Measurements from ENCODE around the gene RBPJL. TPM values are rescaled to one million over a fixed set of nuclear protein-coding genes. Genes with fewer than 3 reads are reported as not detected.

The RBPJL gene
- total and polyA plus RNA-seq, 2 of the 8 experiments (the other 6 are each of a cell fraction or from before 2014, with no cell fraction given): 0.67 to 1.3 TPM

- Histone ChIP-seq H3K27ac (ENCODE audit: low read depth, low read length) (no peak overlapping the region), H4K8ac (ENCODE audit: extremely low read depth, insufficient read depth, low read length) (no peak overlapping the region), H3K79me2 (ENCODE audit: control insufficient read depth in 1 of 2, insufficient read depth in 2 of 2, low read length in 2 of 2) (no peaks in the 10 kb centered on the region), H3K9ac (replicated peaks in 1 of 4; ENCODE audit: extremely low read depth in 1 of 4, low read depth in 3 of 4, low read length in 3 of 4) (peak overlapping the region in 1 of 4 experiments; percentile 22; a peak in 1 of 7 replicates), H3K18ac (ENCODE audit: extremely low read depth, low read length) (no peak overlapping the region), H2BK12ac (ENCODE audit: low read depth, low read length) (no peak overlapping the region), H3K27me3 (replicated peaks in 1 of 4; ENCODE audit: control insufficient read depth in 3 of 4, extremely low read depth in 1 of 4, insufficient read depth in 3 of 4, low read length in 3 of 4) (no peaks in the 10 kb centered on the region), H2BK120ac (replicated peaks; ENCODE audit: low read depth, low read length) (no peak overlapping the region), H3K4me1 (replicated peaks in 1 of 4; ENCODE audit: control insufficient read depth in 3 of 4, insufficient read depth in 4 of 4, low read length in 3 of 4) (peaks cover 2 to 11% (median 7%) of the 10 kb centered on the region in 4 experiments; a peak in 4 of 7 replicates), H3K23me2 (ENCODE audit: low read depth, low read length) (peaks cover 4% of the 10 kb centered on the region), H4K5ac (ENCODE audit: insufficient read length, low read depth, low read length) (no peak overlapping the region), H3K56ac (replicated peaks; ENCODE audit: insufficient read length, low read depth, low read length) (no peak overlapping the region), H3K23ac (ENCODE audit: insufficient read length) (no peak overlapping the region), H3K4ac (replicated peaks; ENCODE audit: insufficient read length, low read depth, low read length) (no peak overlapping the region), H2BK5ac (ENCODE audit: low read depth, low read length) (no peak overlapping the region), H3K9me3 (ENCODE audit: insufficient read depth in 2 of 2, low read depth in 1 of 2, low read length in 1 of 2) (no peaks in the 10 kb centered on the region), H3K4me3 (ENCODE audit: extremely low read depth in 1 of 4, insufficient read depth in 2 of 4, low read depth in 3 of 4, low read length in 4 of 4) (peak overlapping the region in 1 of 4 experiments; percentile 22; a peak in 1 of 8 replicates), H4K91ac (replicated peaks; ENCODE audit: insufficient read length, low read length) (no peak overlapping the region), H2AK5ac (ENCODE audit: low read depth, low read length) (no peak overlapping the region), H4K20me1 (replicated peaks in 1 of 2; ENCODE audit: control insufficient read depth in 1 of 2, insufficient read depth in 2 of 2, low read length in 2 of 2) (no peaks in the 10 kb centered on the region), H3K79me1 (ENCODE audit: low read depth, low read length) (no peaks in the 10 kb centered on the region), H3K14ac (ENCODE audit: insufficient read length) (no peak overlapping the region), H2AFZ (ENCODE audit: low read length) (peak overlapping the region; percentile 84), H3K36me3 (ENCODE audit: control insufficient read depth in 2 of 4, insufficient read depth in 4 of 4, low read length in 3 of 4) (no peaks in the 10 kb centered on the region), H3K4me2 (ENCODE audit: insufficient read depth in 1 of 2, low read depth in 2 of 2, low read length in 2 of 2) (no peak overlapping the region; a peak in 1 of 4 replicates), H2BK20ac (ENCODE audit: low read length) (no peak overlapping the region), H2BK15ac (ENCODE audit: low read length) (no peak overlapping the region)
- ChIA-PET CTCF (ENCODE audit: partially characterized antibody) (interaction anchor here (0.9 to 6.8 kb wide), 12 partner anchors 11 to 92 kb away, joined by 3 to 85 read pairs (median 7); partner anchors contain the start of genes MATN4, SDC4 and TP53TG5), POLR2A (ENCODE audit: partially characterized antibody) (interaction anchor here (1.2 to 13.2 kb wide), 7 partner anchors 8 to 48 kb away, joined by 3 to 113 read pairs (median 5); partner anchors contain the start of gene SDC4)
- no peak for FAIRE-seq
- DNase-seq (ENCODE audit: low read depth in 1 of 2, low spot score in 2 of 2): no peak
- no peak for TF ChIP-seq SRF (IDR thresholded peaks at IDR 0.05; ENCODE audit: low read depth, low read length)
- TF ChIP-seq KDM5A (IDR thresholded peaks at IDR 0.05; ENCODE audit: low read length): no peak
- TF ChIP-seq CBX5 (IDR thresholded peaks at IDR 0.05; ENCODE audit: low read depth, low read length): no peak
- TF ChIP-seq JUND (IDR thresholded peaks at IDR 0.05; ENCODE audit: low read length): no peak
- no peak for TF ChIP-seq ATF3 (IDR thresholded peaks at IDR 0.05; ENCODE audit: insufficient read depth, low read depth, low read length)
- TF ChIP-seq SIN3A (conservative IDR thresholded peaks at IDR 0.05 in 1 of 2, IDR thresholded peaks at IDR 0.05 in 1 of 2; ENCODE audit: low read depth in 1 of 2, low read length in 2 of 2): no peak
- TF ChIP-seq, protein P1, sequence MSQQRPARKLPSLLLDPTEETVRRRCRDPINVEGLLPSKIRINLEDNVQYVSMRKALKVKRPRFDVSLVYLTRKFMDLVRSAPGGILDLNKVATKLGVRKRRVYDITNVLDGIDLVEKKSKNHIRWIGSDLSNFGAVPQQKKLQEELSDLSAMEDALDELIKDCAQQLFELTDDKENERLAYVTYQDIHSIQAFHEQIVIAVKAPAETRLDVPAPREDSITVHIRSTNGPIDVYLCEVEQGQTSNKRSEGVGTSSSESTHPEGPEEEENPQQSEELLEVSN (IDR thresholded peaks at IDR 0.05): no peak
- WGBS, 2 experiments (ENCODE audit: extremely low coverage in 1 of 2, insufficient coverage in 1 of 2, insufficient read length in 1 of 2, insufficient replicate concordance in 2 of 2, low coverage in 1 of 2, low lambda C conversion rate in 2 of 2, missing lambda C conversion rate in 1 of 2): 72% methylated on average over 10 of the region's 10 CpGs; no CpG with 5 or more reads in 1 of the 2 experiments
Measured at GRCh38 chr20:45358282-45359068, 51.8 kb downstream of the RBPJL start.
